Right lung (tissue), 5 donors: ENCODE measurements around the gene PSG5. TPM values are rescaled to one million over a fixed set of nuclear protein-coding genes. Genes with fewer than 3 reads are reported as not detected.

Experiments
- polyA plus RNA-seq, 5 donors: library from polyadenylated mRNA; unstranded; fragments of 120-200 nt; gene quantifications; one replicate each; pipeline versions ENCODE4 v1.2.1 to v1.2.3, GENCODE V29; 2013; ENCODE audit warnings: inconsistent platforms in 1 of 5, low replicate concordance in 1 of 5; ENCODE audit not compliant: insufficient read length in 5 of 5, insufficient read depth in 1 of 5

Gene PSG5
- polyA plus RNA-seq, 5 donors, result 0.24 to 0.68 TPM; not detected in 3

Other genes with a start within 250 kb of the PSG5 start
- under 1 TPM in 1 of 5 donors, not detected in 4; 0.47 TPM for gene PSG7, start 249.3 kb downstream of the PSG5 start, polyA plus RNA-seq
- under 1 TPM in 1 of 5 donors, not detected in 4; 0.37 TPM for gene PSG11, start 160.1 kb downstream of the PSG5 start, polyA plus RNA-seq
- gene PSG2, start 103.8 kb downstream of the PSG5 start, polyA plus RNA-seq, result under 1 TPM in 1 of 5 donors, not detected in 4; 0.50 TPM
- gene PSG4, start 19.1 kb upstream of the PSG5 start, polyA plus RNA-seq, result 1 to 10 TPM in 1 of 5 donors, under 1 TPM in 1, not detected in 3; 0.08 to 1.4 TPM
- gene PSG9, start 83.0 kb upstream of the PSG5 start, polyA plus RNA-seq, result under 1 TPM in 1 of 5 donors, not detected in 4; 0.70 TPM
- gene CD177, start 167.2 kb upstream of the PSG5 start, polyA plus RNA-seq, result under 1 TPM; 0.21 to 0.72 (median 0.41) TPM
- under 1 TPM in 1 of 5 donors, not detected in 4; 0.09 TPM for gene TEX101, start 228.4 kb upstream of the PSG5 start, polyA plus RNA-seq